ENCODE data around the gene PAX5. TPM values are rescaled to one million over a fixed set of nuclear protein-coding genes. Genes with fewer than 3 reads are reported as not detected.

The PAX5 gene
- total RNA-seq, 1 donor from 2014 or later, result not detected

- no peak for FAIRE-seq
Observed at GRCh38 chr9:36868586-36869282, 165.3 kb downstream of the PAX5 start.

GRCh38 chr9:36867672-36868471, 166.2 kb downstream of the PAX5 start:
- FAIRE-seq (no peak), DNase-seq (ENCODE audit: low spot score in 2 of 2) (no peak)

More at GRCh38 chr9:36868586-36869282, 165.3 kb downstream of the PAX5 start:
- DNase-seq (ENCODE audit: low spot score in 2 of 2), result no peak

- FAIRE-seq (no peak), DNase-seq (ENCODE audit: low spot score in 2 of 2) (no peak)
Observed at GRCh38 chr9:36867241-36867640, 166.8 kb downstream of the PAX5 start.

- FAIRE-seq, result no peak
- no peak for DNase-seq (ENCODE audit: low spot score in 2 of 2)
Observed at GRCh38 chr9:36866840-36867239, 167.2 kb downstream of the PAX5 start.

- no peak for FAIRE-seq
- DNase-seq (ENCODE audit: low spot score in 2 of 2), result no peak
Observed at GRCh38 chr9:36865731-36866635, 168.1 kb downstream of the PAX5 start.

- DNase-seq (ENCODE audit: low spot score in 2 of 2) (no peak), FAIRE-seq (no peak)
Observed at GRCh38 chr9:36864491-36865410, 169.3 kb downstream of the PAX5 start.

- DNase-seq (ENCODE audit: low spot score in 2 of 2), result peak; percentile 51 to 54
- FAIRE-seq, result no peak
Observed at GRCh38 chr9:36862206-36863145, 171.6 kb downstream of the PAX5 start.

- no peak for FAIRE-seq
- DNase-seq (ENCODE audit: low spot score in 2 of 2), result no peak
Observed at GRCh38 chr9:36861528-36862205, 172.4 kb downstream of the PAX5 start.

DNA sequence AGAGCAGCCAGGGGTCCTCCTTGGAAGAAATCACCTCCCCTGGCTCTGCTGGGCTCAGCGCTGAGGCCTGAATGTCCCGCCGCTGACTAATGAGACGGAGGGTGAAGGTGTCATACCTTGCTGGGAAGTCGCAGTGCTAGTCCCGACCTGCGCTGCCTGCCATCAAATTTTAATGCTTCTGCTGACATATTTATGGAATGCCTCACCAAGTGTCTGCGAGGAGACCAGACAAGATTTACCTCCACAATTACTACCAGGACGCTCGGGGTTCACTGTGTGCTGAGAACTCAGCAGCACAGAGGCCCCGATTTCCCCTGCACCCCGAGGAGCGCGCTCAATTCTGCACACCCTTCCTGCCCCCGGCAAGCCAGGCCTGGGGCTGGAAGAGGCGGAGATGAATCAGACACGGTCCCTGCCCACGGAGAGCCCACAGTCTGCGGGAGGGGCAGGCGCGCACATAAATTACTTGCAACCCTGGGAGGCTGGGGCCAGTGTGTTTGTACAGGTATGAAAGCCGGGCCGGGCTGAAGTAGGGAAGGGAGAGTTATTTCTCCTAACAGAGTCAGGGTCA, 175.2 kb downstream of the PAX5 start:
- no peak for DNase-seq (ENCODE audit: low spot score in 2 of 2)
- no peak for FAIRE-seq

GRCh38 chr9:36855448-36856315, 178.4 kb downstream of the PAX5 start:
- DNase-seq (ENCODE audit: low spot score in 2 of 2), result no peak
- FAIRE-seq, result no peak

GRCh38 chr9:36854751-36855150, 179.3 kb downstream of the PAX5 start:
- FAIRE-seq, result no peak
- DNase-seq (ENCODE audit: low spot score in 2 of 2), result no peak

GRCh38 chr9:36854034-36854433, 180.0 kb downstream of the PAX5 start:
- no peak for FAIRE-seq
- DNase-seq (ENCODE audit: low spot score in 2 of 2), result no peak

DNA sequence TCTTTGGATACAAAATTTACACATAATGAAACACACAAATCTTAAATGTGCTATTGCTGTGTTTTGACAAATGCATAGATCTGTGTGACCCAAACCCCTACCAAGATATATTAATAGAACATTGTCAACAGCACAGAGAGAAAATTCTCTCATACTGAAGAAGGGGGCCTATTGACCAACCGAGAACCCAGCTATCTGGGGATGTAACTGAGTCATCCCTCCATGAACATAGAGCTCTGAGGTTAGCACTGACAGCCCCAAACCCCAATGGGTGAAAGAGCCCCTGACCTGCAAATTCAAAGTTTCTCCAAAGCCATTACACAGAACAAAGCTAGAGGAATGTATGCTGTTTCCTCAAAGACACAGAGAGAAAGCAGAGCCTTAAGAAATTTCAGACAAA, 180.8 kb downstream of the PAX5 start:
- DNase-seq (ENCODE audit: low spot score in 2 of 2) (no peak), FAIRE-seq (no peak)

DNA sequence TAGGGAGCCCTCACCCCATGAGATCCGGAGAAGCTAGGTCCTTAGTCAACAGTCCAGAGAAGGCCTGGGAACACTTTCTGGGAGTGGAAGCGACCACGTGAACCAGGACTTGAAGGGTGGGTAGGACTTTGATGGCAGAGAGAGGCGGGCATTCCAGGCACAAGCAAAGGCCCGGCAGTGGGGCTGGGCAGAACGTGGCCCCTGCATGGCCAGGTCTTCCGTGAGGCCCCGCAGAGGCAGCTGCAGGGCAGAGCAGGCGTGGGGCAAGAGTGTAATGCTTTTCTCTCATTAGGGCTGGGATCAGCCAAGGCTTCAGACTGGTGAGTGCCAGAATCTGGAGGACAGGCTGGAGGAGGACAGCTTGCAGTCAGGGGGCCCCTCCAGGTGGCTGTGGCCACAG, 184.1 kb downstream of the PAX5 start:
- DNase-seq (ENCODE audit: low spot score in 2 of 2) (no peak), FAIRE-seq (no peak)

- FAIRE-seq (no peak), DNase-seq (ENCODE audit: low spot score in 2 of 2) (no peak)
Observed at GRCh38 chr9:36848946-36849345, 185.1 kb downstream of the PAX5 start.

GRCh38 chr9:36847781-36848673, 186.0 kb downstream of the PAX5 start:
- DNase-seq (ENCODE audit: low spot score in 2 of 2) (no peak), FAIRE-seq (no peak)

Measured in frontal cortex (tissue), 4 donors.